SK-N-SH (cell line): ENCODE results near the gene APOOL. TPM values are rescaled to one million over a fixed set of nuclear protein-coding genes. Genes with fewer than 3 reads are reported as not detected.

Experiments used
- CTCF ChIA-PET: fragments of 300-600, 350-600 bp; formaldehyde crosslinking; extraction: SDS; loops from one replicate; lab custom pipeline; 2021; lab: Yijun Ruan, JAX
- POLR2A ChIA-PET: fragments of 350-600 bp; sonication (Branson Sonifier 250); formaldehyde crosslinking; extraction: SDS; loops from one replicate; lab custom pipeline; 2020; ENCODE audit warnings: antibody characterized with exemption, inconsistent platforms; lab: Yijun Ruan, JAX
- DNase-seq: peaks from one replicate; pipeline ENCODE4 v3.0.0; 2012
- H2AFZ ChIP-seq: fragments of 200-600 bp; sonication (generic); 2 replicates; pipeline ENCODE4 v1.8.1; 2016; ENCODE audit warnings: antibody characterized with exemption, mild to moderate bottlenecking, low read depth
- H3F3A ChIP-seq: fragments of 200-600 bp; sonication (generic); replicated peaks from 2 replicates; pipeline ENCODE3; 2016; ENCODE audit warnings: antibody characterized with exemption, mild to moderate bottlenecking; ENCODE audit not compliant: insufficient read depth
- H3K27ac ChIP-seq, 2 experiments: fragments of 200-500 bp in 1 of 2; fragments of 200-600 bp in 1 of 2; sonication (Bioruptor generic) in 1 of 2; sonication (generic), shearing (Covaris generic) in 1 of 2; 2 replicates each; pipeline versions ENCODE4 v1.5.1 to v1.6.1; 2014 to 2016; ENCODE audit warnings: low read depth in 2 of 2, inconsistent platforms in 1 of 2, low read length in 1 of 2, mild to moderate bottlenecking in 1 of 2, mixed read lengths in 1 of 2
- H3K27me3 ChIP-seq: fragments of 200-600 bp; sonication (generic), shearing (Covaris generic); 2 replicates; pipeline ENCODE4 v1.6.1; 2016; ENCODE audit warnings: mixed run types; ENCODE audit not compliant: insufficient read depth
- H3K36me3 ChIP-seq, 2 experiments: fragments of 200-500 bp in 1 of 2; fragments of 200-600 bp in 1 of 2; sonication (Bioruptor generic) in 1 of 2; sonication (generic) in 1 of 2; replicated peaks in 1 of 2; 2 replicates each; pipeline versions ENCODE3 to v1.5.1; 2014 to 2016; ENCODE audit warnings: low read length in 1 of 2, mild to moderate bottlenecking in 1 of 2; ENCODE audit not compliant: insufficient read depth in 2 of 2, control insufficient read depth in 1 of 2
- H3K4me1 ChIP-seq, 2 experiments: fragments of 200-500 bp in 1 of 2; fragments of 200-600 bp in 1 of 2; sonication (Bioruptor generic) in 1 of 2; sonication (generic), shearing (Covaris generic) in 1 of 2; 2 replicates each; pipeline versions ENCODE4 v1.5.1 to v1.6.1; 2014 to 2016; ENCODE audit warnings: low read depth in 1 of 2, low read length in 1 of 2, mixed run types in 1 of 2; ENCODE audit not compliant: insufficient read depth in 2 of 2, control insufficient read depth in 1 of 2
- H3K4me2 ChIP-seq: fragments of 200-600 bp; sonication (generic), shearing (Covaris generic); 2 replicates; pipeline ENCODE4 v1.6.1; 2017; ENCODE audit warnings: mixed run types
- H3K4me3 ChIP-seq, 2 experiments: fragments of 200-500 bp in 1 of 2; fragments of 200-600 bp in 1 of 2; sonication (Bioruptor generic) in 1 of 2; sonication (generic), shearing (Covaris generic) in 1 of 2; 2 replicates each; pipeline versions ENCODE4 v1.5.1 to v1.8.1; 2014 to 2016; ENCODE audit warnings: low read depth in 2 of 2, inconsistent platforms in 1 of 2, low read length in 1 of 2, mild to moderate bottlenecking in 1 of 2, mixed read lengths in 1 of 2, moderate library complexity in 1 of 2
- H3K79me2 ChIP-seq: fragments of 200-600 bp; sonication (generic); 2 replicates; pipeline ENCODE4 v1.8.1; 2017; ENCODE audit warnings: mild to moderate bottlenecking; ENCODE audit not compliant: insufficient read depth
- H3K9ac ChIP-seq: fragments of 200-600 bp; sonication (generic); 2 replicates; pipeline ENCODE4 v1.6.1; 2017; ENCODE audit warnings: mixed run types
- H3K9me2 ChIP-seq: fragments of 200-600 bp; sonication (generic); 2 replicates; pipeline ENCODE4 v1.6.1; 2017; ENCODE audit warnings: mixed run types
- H3K9me3 ChIP-seq: fragments of 200-600 bp; sonication (generic); 2 replicates; pipeline ENCODE4 v1.6.1; 2017; ENCODE audit warnings: mixed run types, mild to moderate bottlenecking, moderate library complexity
- H4K20me1 ChIP-seq: fragments of 200-600 bp; sonication (generic); 2 replicates; pipeline ENCODE4 v1.6.1; 2017; ENCODE audit warnings: mild to moderate bottlenecking, mixed run types; ENCODE audit not compliant: insufficient read depth
- CHD2 ChIP-seq: fragments of 150-350 bp; IDR thresholded peaks from 2 replicates; pipeline ENCODE4 v1.6.1; 2018; ENCODE audit warnings: low read length; ENCODE audit not compliant: partially characterized antibody
- EP300 ChIP-seq, 2 experiments: IDR thresholded peaks; 2 replicates each; pipeline versions ENCODE4 v1.4.0 to v1.6.1; 2012; ENCODE audit warnings: borderline replicate concordance in 1 of 2, low read depth in 1 of 2, low read length in 1 of 2
- GATA2 ChIP-seq: sonication (generic); formaldehyde crosslinking; IDR thresholded peaks from 2 replicates; pipeline ENCODE4 v1.5.0; 2020; ENCODE audit warnings: mild to moderate bottlenecking, missing genetic modification reagents
- JUND ChIP-seq: IDR thresholded peaks from 2 replicates; pipeline ENCODE4 v1.4.0; 2012
- MEF2A ChIP-seq: IDR thresholded peaks from 2 replicates; pipeline ENCODE4 v1.4.0; 2012; ENCODE audit warnings: low read depth, borderline replicate concordance
- NFIC ChIP-seq: IDR thresholded peaks from 2 replicates; pipeline ENCODE4 v1.4.0; 2012; ENCODE audit warnings: borderline replicate concordance
- NRF1 ChIP-seq: IDR thresholded peaks from 2 replicates; pipeline ENCODE4 v1.6.1; 2012; ENCODE audit warnings: low read depth, mild to moderate bottlenecking, low read length
- RCOR1 ChIP-seq: fragments of 150-350 bp; IDR thresholded peaks from 2 replicates; pipeline ENCODE4 v1.6.1; 2017; ENCODE audit warnings: antibody characterized with exemption, low read length
- RFX5 ChIP-seq: IDR thresholded peaks from 2 replicates; pipeline ENCODE4 v1.6.1; 2012; ENCODE audit warnings: mild to moderate bottlenecking, improper control_type of control experiment, low read length
- RXRA ChIP-seq: IDR thresholded peaks from 2 replicates; pipeline ENCODE4 v1.4.0; 2012; ENCODE audit warnings: low read depth, mild to moderate bottlenecking, borderline replicate concordance
- SIN3A ChIP-seq: IDR thresholded peaks from 2 replicates; pipeline ENCODE4 v1.6.1; 2012; ENCODE audit warnings: low read depth, mild to moderate bottlenecking, low read length, moderate library complexity, borderline replicate concordance
- SMC3 ChIP-seq: IDR thresholded peaks from 2 replicates; pipeline ENCODE4 v1.6.1; 2012; ENCODE audit warnings: low read depth, low read length, improper control_type of control experiment
- TCF12 ChIP-seq: IDR thresholded peaks from 2 replicates; pipeline ENCODE4 v1.4.0; 2012
- TEAD4 ChIP-seq: IDR thresholded peaks from 2 replicates; pipeline ENCODE4 v1.4.0; 2012; ENCODE audit warnings: mild to moderate bottlenecking, borderline replicate concordance; ENCODE audit not compliant: insufficient read depth
- WGBS: methylation state at CpG from one replicate; pipeline ENCODE4 v1.1.6; 2017; ENCODE audit warnings: low lambda C conversion rate; 5-methylcytosine and 5-hydroxymethylcytosine counted together
- polyA plus RNA-seq, 3 experiments: library from polyadenylated mRNA; depleted of rRNA; stranded (reverse); fragments of >200 nt; gene quantifications; 2 replicates each; pipeline ENCODE4 v1.2.3, GENCODE V29; 2012
- TF ChIP-seq, protein P1 (sequence below): IDR thresholded peaks from 2 replicates; pipeline ENCODE4 v1.4.0; 2012; ENCODE audit warnings: low read depth, borderline replicate concordance
- TF ChIP-seq, protein P2 (sequence below): fragments of 200-600 bp; sonication (generic); IDR thresholded peaks from 2 replicates; pipeline ENCODE4 v1.6.1; 2017; ENCODE audit warnings: antibody characterized with exemption, mild to moderate bottlenecking, moderate library complexity
- TF ChIP-seq, protein P3 (sequence below): fragments of 150-350 bp; IDR thresholded peaks from 2 replicates; pipeline ENCODE4 v1.6.1; 2016; ENCODE audit warnings: mild to moderate bottlenecking, low read depth, low read length
- TF ChIP-seq, protein P4 (sequence below): IDR thresholded peaks from 2 replicates; pipeline ENCODE4; 2012

APOOL gene
- polyA plus RNA-seq, 1 of the 3 experiments (the other 2 are of a cell fraction): 2.4 TPM

DNA sequence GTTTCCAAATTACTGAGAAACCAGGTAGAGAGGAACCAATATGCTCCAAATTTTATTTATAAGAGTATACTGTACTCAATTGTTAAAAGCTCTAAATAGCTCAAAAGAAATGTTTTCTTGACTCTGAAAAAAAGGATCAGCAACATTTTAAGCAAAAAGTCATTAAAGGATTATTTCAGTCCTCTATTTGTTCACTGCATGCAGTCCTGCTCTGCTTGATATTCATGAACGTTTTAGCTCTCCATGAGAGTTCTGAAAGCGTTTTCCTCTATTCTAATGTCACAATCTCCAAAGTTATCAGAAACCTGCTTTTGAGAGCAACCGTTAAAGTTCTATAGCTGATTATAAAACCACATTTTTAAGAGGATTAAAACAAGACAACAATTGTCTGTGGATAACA, 110.5 kb downstream of the APOOL start:
- no peak for DNase-seq
- H3K4me3 ChIP-seq: no peak overlapping the region

DNA sequence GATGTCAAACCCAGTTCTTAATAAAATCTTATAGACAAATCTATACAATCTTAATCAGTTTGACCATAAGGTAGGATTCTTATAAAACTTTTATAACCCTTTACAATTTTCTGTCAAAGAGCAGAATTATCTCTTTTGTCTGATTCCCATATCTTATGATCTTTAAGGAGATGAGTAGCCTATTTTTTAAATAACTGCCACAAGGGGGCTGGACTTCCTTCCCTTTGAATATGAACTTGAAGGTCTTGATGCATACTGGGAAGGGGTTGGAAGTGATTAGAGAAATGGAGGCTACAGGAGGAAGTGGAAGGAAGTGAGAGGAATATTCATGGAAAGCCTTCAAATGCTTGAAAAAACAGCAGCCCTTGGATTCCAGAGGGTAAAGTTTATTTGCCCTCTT, 111.1 kb downstream of the APOOL start:
- Histone ChIP-seq H3K79me2 (no peaks in the 10 kb centered on the region), H3F3A (no peaks in the 10 kb centered on the region), H3K4me3 (no peak overlapping the region), H3K4me2 (no peak overlapping the region), H4K20me1 (no peaks in the 10 kb centered on the region), H3K9me2 (no peaks in the 10 kb centered on the region), H3K9ac (no peak overlapping the region), H3K36me3 (no peaks in the 10 kb centered on the region), H3K9me3 (no peaks in the 10 kb centered on the region), H3K4me1 (no peaks in the 10 kb centered on the region), H2AFZ (no peak overlapping the region), H3K27ac (no peak overlapping the region), H3K27me3 (no peaks in the 10 kb centered on the region; the same call in 1 of the 2 replicates)
- ChIA-PET POLR2A (no interaction called here), CTCF (interaction anchor here (1.3 kb wide), 1 partner anchor 31 kb away, joined by 7 read pairs; no protein-coding TSS in a partner anchor)
- TF ChIP-seq, protein P1, sequence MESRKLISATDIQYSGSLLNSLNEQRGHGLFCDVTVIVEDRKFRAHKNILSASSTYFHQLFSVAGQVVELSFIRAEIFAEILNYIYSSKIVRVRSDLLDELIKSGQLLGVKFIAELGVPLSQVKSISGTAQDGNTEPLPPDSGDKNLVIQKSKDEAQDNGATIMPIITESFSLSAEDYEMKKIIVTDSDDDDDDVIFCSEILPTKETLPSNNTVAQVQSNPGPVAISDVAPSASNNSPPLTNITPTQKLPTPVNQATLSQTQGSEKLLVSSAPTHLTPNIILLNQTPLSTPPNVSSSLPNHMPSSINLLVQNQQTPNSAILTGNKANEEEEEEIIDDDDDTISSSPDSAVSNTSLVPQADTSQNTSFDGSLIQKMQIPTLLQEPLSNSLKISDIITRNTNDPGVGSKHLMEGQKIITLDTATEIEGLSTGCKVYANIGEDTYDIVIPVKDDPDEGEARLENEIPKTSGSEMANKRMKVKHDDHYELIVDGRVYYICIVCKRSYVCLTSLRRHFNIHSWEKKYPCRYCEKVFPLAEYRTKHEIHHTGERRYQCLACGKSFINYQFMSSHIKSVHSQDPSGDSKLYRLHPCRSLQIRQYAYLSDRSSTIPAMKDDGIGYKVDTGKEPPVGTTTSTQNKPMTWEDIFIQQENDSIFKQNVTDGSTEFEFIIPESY: no peak
- TF ChIP-seq, protein P2, sequence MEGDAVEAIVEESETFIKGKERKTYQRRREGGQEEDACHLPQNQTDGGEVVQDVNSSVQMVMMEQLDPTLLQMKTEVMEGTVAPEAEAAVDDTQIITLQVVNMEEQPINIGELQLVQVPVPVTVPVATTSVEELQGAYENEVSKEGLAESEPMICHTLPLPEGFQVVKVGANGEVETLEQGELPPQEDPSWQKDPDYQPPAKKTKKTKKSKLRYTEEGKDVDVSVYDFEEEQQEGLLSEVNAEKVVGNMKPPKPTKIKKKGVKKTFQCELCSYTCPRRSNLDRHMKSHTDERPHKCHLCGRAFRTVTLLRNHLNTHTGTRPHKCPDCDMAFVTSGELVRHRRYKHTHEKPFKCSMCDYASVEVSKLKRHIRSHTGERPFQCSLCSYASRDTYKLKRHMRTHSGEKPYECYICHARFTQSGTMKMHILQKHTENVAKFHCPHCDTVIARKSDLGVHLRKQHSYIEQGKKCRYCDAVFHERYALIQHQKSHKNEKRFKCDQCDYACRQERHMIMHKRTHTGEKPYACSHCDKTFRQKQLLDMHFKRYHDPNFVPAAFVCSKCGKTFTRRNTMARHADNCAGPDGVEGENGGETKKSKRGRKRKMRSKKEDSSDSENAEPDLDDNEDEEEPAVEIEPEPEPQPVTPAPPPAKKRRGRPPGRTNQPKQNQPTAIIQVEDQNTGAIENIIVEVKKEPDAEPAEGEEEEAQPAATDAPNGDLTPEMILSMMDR: peak; percentile 36
- DNase-seq: no peak

More for the DNA sequence above, 110.5 kb downstream of the APOOL start:
- H3K9me3 ChIP-seq: no peaks in the 10 kb centered on the region
- H3K36me3 ChIP-seq: no peaks in the 10 kb centered on the region
- WGBS: 7% methylated on average over 3 of the region's 3 CpGs
- H3K4me1 ChIP-seq: no peaks in the 10 kb centered on the region
- no peak overlapping the region for H3K27ac ChIP-seq
- TF ChIP-seq NFIC: no peak
- no peak for TF ChIP-seq TCF12
- no peak for TF ChIP-seq SIN3A
- TF ChIP-seq JUND: no peak
- TF ChIP-seq RCOR1: no peak
- TF ChIP-seq, protein P3, sequence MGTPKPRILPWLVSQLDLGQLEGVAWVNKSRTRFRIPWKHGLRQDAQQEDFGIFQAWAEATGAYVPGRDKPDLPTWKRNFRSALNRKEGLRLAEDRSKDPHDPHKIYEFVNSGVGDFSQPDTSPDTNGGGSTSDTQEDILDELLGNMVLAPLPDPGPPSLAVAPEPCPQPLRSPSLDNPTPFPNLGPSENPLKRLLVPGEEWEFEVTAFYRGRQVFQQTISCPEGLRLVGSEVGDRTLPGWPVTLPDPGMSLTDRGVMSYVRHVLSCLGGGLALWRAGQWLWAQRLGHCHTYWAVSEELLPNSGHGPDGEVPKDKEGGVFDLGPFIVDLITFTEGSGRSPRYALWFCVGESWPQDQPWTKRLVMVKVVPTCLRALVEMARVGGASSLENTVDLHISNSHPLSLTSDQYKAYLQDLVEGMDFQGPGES: no peak
- TF ChIP-seq SMC3: no peak
- no peak for TF ChIP-seq RFX5
- no peak for TF ChIP-seq NRF1
- no peak for TF ChIP-seq GATA2
- no peak for TF ChIP-seq EP300 (IDR thresholded peaks at IDR 0.05; ENCODE audit: borderline replicate concordance in 1 of 2, low read depth in 1 of 2, low read length in 1 of 2)
- TF ChIP-seq MEF2A: no peak
- no peak for TF ChIP-seq RXRA
- no peak for TF ChIP-seq CHD2
- TF ChIP-seq, protein P4, sequence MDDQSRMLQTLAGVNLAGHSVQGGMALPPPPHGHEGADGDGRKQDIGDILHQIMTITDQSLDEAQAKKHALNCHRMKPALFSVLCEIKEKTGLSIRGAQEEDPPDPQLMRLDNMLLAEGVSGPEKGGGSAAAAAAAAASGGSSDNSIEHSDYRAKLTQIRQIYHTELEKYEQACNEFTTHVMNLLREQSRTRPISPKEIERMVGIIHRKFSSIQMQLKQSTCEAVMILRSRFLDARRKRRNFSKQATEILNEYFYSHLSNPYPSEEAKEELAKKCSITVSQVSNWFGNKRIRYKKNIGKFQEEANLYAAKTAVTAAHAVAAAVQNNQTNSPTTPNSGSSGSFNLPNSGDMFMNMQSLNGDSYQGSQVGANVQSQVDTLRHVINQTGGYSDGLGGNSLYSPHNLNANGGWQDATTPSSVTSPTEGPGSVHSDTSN: no peak
- no peak for TF ChIP-seq TEAD4
- TF ChIP-seq, all 33 proteins: peak for 0
- ChIA-PET POLR2A (no interaction called here), CTCF (interaction anchor here (1.3 kb wide), 1 partner anchor 10 kb away, joined by 5 read pairs; no protein-coding TSS in a partner anchor)
- Histone ChIP-seq H3K27me3 (no peaks in the 10 kb centered on the region), H3K9me2 (no peaks in the 10 kb centered on the region), H4K20me1 (no peaks in the 10 kb centered on the region), H3K9ac (no peak overlapping the region), H3K79me2 (no peaks in the 10 kb centered on the region), H3F3A (no peaks in the 10 kb centered on the region), H2AFZ (no peak overlapping the region), H3K4me2 (no peak overlapping the region)
